DMS53 treated with DMSO at 0.1 percent for 48 hours (cell line): ENCODE results near the gene PLPPR3.

Experiments used
- DNase-seq: peaks from one replicate; lab custom pipeline; 2025; ENCODE audit not compliant: unreplicated experiment; lab: John Stamatoyannopoulos, UW

The PLPPR3 gene

GRCh38 chr19:778910-779653 is 42.7 kb downstream of the PLPPR3 start:
- no peak for DNase-seq

GRCh38 chr19:776549-776948 is 45.2 kb downstream of the PLPPR3 start:
- no peak for DNase-seq

- no peak for DNase-seq
Measured at GRCh38 chr19:772730-773436, 48.9 kb downstream of the PLPPR3 start.

- no peak for DNase-seq
Measured at GRCh38 chr19:772063-772462, 49.7 kb downstream of the PLPPR3 start.

- DNase-seq: no peak
Measured at GRCh38 chr19:771332-771785, 50.4 kb downstream of the PLPPR3 start.

- DNase-seq: no peak
Measured at GRCh38 chr19:769616-770015, 52.1 kb downstream of the PLPPR3 start.

GRCh38 chr19:768424-768823 is 53.3 kb downstream of the PLPPR3 start:
- no peak for DNase-seq

GRCh38 chr19:765179-765738 is 56.5 kb downstream of the PLPPR3 start:
- DNase-seq: no peak

GRCh38 chr19:764301-764700 is 57.5 kb downstream of the PLPPR3 start:
- no peak for DNase-seq

- no peak for DNase-seq
Measured at GRCh38 chr19:763869-764268, 57.9 kb downstream of the PLPPR3 start.

GRCh38 chr19:763181-763580 is 58.6 kb downstream of the PLPPR3 start:
- DNase-seq: no peak
